Urinary bladder (tissue), 4 donors: ENCODE data around the gene LCE5A. TPM values are rescaled to one million over a fixed set of nuclear protein-coding genes. Genes with fewer than 3 reads are reported as not detected.
"Not testable (repeated sequence)": the region's sequence is repeated elsewhere in the genome, so short reads cannot be mapped to it uniquely, and the experiment has no call there.

Experiments used
- DNase-seq: peaks from one replicate; pipeline ENCODE4 v3.0.0-alpha.2; 2015; ENCODE audit errors: extremely low spot score
- H3K27ac ChIP-seq: one replicate; pipeline ENCODE4 v1.5.1; 2013; ENCODE audit warnings: low read depth, mild to moderate bottlenecking, moderate library complexity
- H3K36me3 ChIP-seq: one replicate; pipeline ENCODE4 v1.6.1; 2013; ENCODE audit warnings: mild to moderate bottlenecking, moderate library complexity; ENCODE audit not compliant: insufficient read depth
- H3K4me1 ChIP-seq: one replicate; pipeline ENCODE4 v1.6.1; 2013; ENCODE audit warnings: mild to moderate bottlenecking, moderate library complexity; ENCODE audit not compliant: insufficient read depth
- H3K4me3 ChIP-seq: one replicate; pipeline ENCODE4 v1.5.1; 2013; ENCODE audit warnings: low read depth, low read length
- WGBS: extraction: QIAGEN DNeasy Blood & Tissue Kit; methylation state at CpG from one replicate; pipeline ENCODE4 v1.1.7; 2013; 5-methylcytosine and 5-hydroxymethylcytosine counted together
- polyA plus RNA-seq: library from polyadenylated mRNA; stranded (reverse); fragments of 200-250 nt; gene quantifications from one replicate; pipeline ENCODE4 v1.2.3, GENCODE V29; 2013
- total RNA-seq: library from RNA; depleted of rRNA; stranded (reverse); fragments of >200 nt; gene quantifications from one replicate; pipeline ENCODE4 v1.2.3, GENCODE V29; 2014
- donor health status: healthy with polysubstance abuse.
- donor health status: healthy.

Gene LCE5A
- total and polyA plus RNA-seq, 2 donors = not detected

DNA sequence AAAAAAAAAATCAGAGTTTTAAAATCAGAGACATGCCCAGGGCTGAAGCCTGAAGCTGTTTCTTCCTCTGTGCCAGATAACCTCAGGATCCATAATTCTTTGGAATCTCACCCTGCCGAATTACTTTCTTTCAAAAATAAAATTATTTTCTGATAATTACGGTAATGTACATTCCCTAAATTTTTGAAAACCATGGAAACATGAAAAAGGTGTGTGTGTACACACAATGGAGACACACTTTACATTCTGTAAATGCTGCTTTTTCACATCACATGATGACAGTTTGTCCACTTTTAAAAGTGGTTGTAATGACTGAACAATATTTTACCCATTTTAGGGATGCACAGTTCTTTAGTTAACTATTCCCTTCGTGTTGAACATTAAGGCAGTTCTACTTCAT lies 25.2 kb downstream of the LCE5A start:
- DNase-seq = no peak
- no peak overlapping the region for H3K4me3 ChIP-seq
- no peaks in the 10 kb centered on the region for H3K4me1 ChIP-seq
- H3K27ac ChIP-seq = no peak overlapping the region
- no peaks in the 10 kb centered on the region for H3K36me3 ChIP-seq
- 71% methylated on average over 3 of the region's 3 CpGs for WGBS

DNA sequence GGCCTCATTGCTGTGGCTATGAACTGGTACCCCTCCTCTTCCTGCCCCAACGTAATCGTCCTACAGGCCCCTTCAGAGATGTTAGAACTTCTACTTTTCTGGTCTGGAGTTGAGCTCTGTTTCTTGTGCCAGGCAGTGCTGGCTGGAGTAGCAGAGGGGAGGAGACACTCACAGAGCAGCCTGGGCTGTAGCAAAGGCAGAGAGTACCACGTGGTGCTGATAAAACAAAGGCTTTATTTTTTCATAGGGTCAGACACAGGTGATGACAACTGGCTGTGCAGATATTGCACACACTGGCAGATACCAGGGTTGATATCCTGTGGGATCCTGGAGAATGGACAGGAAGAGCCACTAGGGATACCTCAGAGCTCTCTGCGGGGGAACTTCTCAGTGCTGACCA lies 26.9 kb downstream of the LCE5A start:
- no peak for DNase-seq
- H3K36me3 ChIP-seq = no peaks in the 10 kb centered on the region
- H3K4me3 ChIP-seq = no peak overlapping the region
- no peak overlapping the region for H3K27ac ChIP-seq
- 36% methylated on average over 4 of the region's 4 CpGs for WGBS
- H3K4me1 ChIP-seq = no peaks in the 10 kb centered on the region

- H3K27ac ChIP-seq = no peak overlapping the region
- H3K4me1 ChIP-seq = no peaks in the 10 kb centered on the region
- WGBS = 66% methylated on average over 2 of the region's 2 CpGs
- H3K4me3 ChIP-seq = no peak overlapping the region
- H3K36me3 ChIP-seq = no peaks in the 10 kb centered on the region
- no peak for DNase-seq
Observed at GRCh38 chr1:152539901-152540300, 29.3 kb downstream of the LCE5A start.

GRCh38 chr1:152543820-152544219 lies 33.2 kb downstream of the LCE5A start:
- DNase-seq = no peak
- no peaks in the 10 kb centered on the region for H3K4me1 ChIP-seq
- no peaks in the 10 kb centered on the region for H3K36me3 ChIP-seq
- H3K4me3 ChIP-seq = no peak overlapping the region
- H3K27ac ChIP-seq = no peak overlapping the region
- 32% methylated on average over 4 of the region's 4 CpGs for WGBS

DNA sequence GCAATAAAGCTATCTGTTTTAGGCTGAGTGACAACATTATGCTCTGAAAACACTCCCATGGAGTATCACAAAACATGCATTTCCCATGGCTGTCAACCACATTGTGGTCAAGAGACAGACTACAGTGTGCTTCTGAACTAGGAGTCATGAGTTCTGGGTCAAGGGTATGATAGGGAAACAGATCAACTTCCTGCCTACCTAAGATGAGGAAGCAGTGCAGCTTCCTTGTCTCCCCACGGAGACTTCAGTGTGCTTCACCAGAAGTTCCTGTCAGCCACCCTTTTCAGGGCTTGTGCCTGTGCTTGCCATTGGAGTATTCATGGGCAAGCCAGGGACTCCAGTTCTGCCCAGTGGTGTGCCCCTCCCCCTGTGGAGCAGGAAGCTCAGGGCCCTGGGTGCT lies 36.1 kb downstream of the LCE5A start:
- H3K27ac ChIP-seq = no peak overlapping the region
- no peaks in the 10 kb centered on the region for H3K4me1 ChIP-seq
- no peak for DNase-seq
- H3K36me3 ChIP-seq = no peaks in the 10 kb centered on the region
- 43% methylated on average over 1 of the region's 1 CpG for WGBS
- H3K4me3 ChIP-seq = no peak overlapping the region

GRCh38 chr1:152548358-152548757 lies 37.8 kb downstream of the LCE5A start:
- 60% methylated on average over 1 of the region's 1 CpG for WGBS
- not testable (repeated sequence) for H3K36me3 ChIP-seq, H3K4me3 ChIP-seq

More at GRCh38 chr1:152548358-152548757, 37.8 kb downstream of the LCE5A start:
- not testable (repeated sequence) for H3K27ac ChIP-seq, DNase-seq, H3K4me1 ChIP-seq

Other genes starting within 250 kb of the LCE5A start
- 0.05 TPM for gene FLG, start 185.6 kb upstream of the LCE5A start, total RNA-seq
- gene FLG, start 185.6 kb upstream of the LCE5A start, polyA plus RNA-seq = 0.05 TPM
- gene FLG2, start 150.8 kb upstream of the LCE5A start, total RNA-seq = not detected
- gene FLG2, start 150.8 kb upstream of the LCE5A start, polyA plus RNA-seq = not detected
- not detected for gene CRNN, start 96.5 kb upstream of the LCE5A start, total RNA-seq
- gene CRNN, start 96.5 kb upstream of the LCE5A start, polyA plus RNA-seq = not detected
- not detected for gene CRCT1, start 3.7 kb downstream of the LCE5A start, total RNA-seq
- gene CRCT1, start 3.7 kb downstream of the LCE5A start, polyA plus RNA-seq = not detected
- not detected for gene LCE3E, start 56.0 kb downstream of the LCE5A start, total RNA-seq
- gene LCE3E, start 56.0 kb downstream of the LCE5A start, polyA plus RNA-seq = not detected
- not detected for gene LCE3D, start 69.7 kb downstream of the LCE5A start, total RNA-seq
- gene LCE3D, start 69.7 kb downstream of the LCE5A start, polyA plus RNA-seq = not detected
- not detected for gene LCE3C, start 89.4 kb downstream of the LCE5A start, total RNA-seq
- gene LCE3C, start 89.4 kb downstream of the LCE5A start, polyA plus RNA-seq = not detected
- gene LCE3B, start 103.0 kb downstream of the LCE5A start, total RNA-seq = not detected
- gene LCE3B, start 103.0 kb downstream of the LCE5A start, polyA plus RNA-seq = not detected
- gene LCE3A, start 112.3 kb downstream of the LCE5A start, total RNA-seq = not detected
- gene LCE3A, start 112.3 kb downstream of the LCE5A start, polyA plus RNA-seq = not detected
- not detected for gene LCE2D, start 152.6 kb downstream of the LCE5A start, total RNA-seq
- not detected for gene LCE2D, start 152.6 kb downstream of the LCE5A start, polyA plus RNA-seq
- not detected for gene LCE2C, start 164.5 kb downstream of the LCE5A start, total RNA-seq
- gene LCE2C, start 164.5 kb downstream of the LCE5A start, polyA plus RNA-seq = not detected
- gene LCE2B, start 175.3 kb downstream of the LCE5A start, total RNA-seq = not detected
- not detected for gene LCE2B, start 175.3 kb downstream of the LCE5A start, polyA plus RNA-seq
- not detected for gene LCE2A, start 187.5 kb downstream of the LCE5A start, total RNA-seq
- gene LCE2A, start 187.5 kb downstream of the LCE5A start, polyA plus RNA-seq = not detected
- not detected for gene LCE4A, start 197.4 kb downstream of the LCE5A start, total RNA-seq
- gene LCE4A, start 197.4 kb downstream of the LCE5A start, polyA plus RNA-seq = not detected
- gene KPRP, start 247.2 kb downstream of the LCE5A start, total RNA-seq = not detected
- gene KPRP, start 247.2 kb downstream of the LCE5A start, polyA plus RNA-seq = not detected